ENCODE results near the gene PDE4B. TPM values are rescaled to one million over a fixed set of nuclear protein-coding genes. Genes with fewer than 3 reads are reported as not detected.

Gene PDE4B
- total RNA-seq, 2 donors from 2014 or later = 18.1 to 55.4 TPM

DNA sequence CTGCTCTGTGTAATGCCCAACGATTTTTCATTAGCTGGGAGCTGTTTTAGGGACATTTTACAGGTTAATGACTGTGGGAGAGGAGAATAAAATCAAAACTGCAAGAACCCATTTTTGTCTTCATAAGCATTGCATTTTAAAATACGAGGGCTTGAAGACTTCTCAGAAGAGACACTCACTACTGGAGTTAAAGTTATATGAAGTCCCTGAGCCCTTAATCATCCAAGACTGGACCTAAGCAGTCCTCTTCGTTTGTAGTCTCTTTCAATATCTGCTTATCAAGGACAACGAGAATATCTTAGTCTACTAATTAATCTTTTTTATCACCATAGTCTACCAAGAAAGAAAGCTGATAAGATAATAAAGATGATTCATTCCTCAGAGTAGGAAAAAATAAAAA, 564.3 kb downstream of the PDE4B start:
- Histone ChIP-seq H3K4me3 (no peak overlapping the region), H3K27me3 (replicated peaks; ENCODE audit: insufficient read depth) (no peaks in the 10 kb centered on the region), H3K36me3 (no peaks in the 10 kb centered on the region), H3K27ac (no peak overlapping the region), H3K9me3 (no peaks in the 10 kb centered on the region), H3K4me1 (replicated peaks) (peaks cover 16% of the 10 kb centered on the region)
- TF ChIP-seq POLR2A (IDR thresholded peaks at IDR 0.05) (no peak), POLR2AphosphoS5 (IDR thresholded peaks at IDR 0.05) (no peak)
- TF ChIP-seq, protein P1, sequence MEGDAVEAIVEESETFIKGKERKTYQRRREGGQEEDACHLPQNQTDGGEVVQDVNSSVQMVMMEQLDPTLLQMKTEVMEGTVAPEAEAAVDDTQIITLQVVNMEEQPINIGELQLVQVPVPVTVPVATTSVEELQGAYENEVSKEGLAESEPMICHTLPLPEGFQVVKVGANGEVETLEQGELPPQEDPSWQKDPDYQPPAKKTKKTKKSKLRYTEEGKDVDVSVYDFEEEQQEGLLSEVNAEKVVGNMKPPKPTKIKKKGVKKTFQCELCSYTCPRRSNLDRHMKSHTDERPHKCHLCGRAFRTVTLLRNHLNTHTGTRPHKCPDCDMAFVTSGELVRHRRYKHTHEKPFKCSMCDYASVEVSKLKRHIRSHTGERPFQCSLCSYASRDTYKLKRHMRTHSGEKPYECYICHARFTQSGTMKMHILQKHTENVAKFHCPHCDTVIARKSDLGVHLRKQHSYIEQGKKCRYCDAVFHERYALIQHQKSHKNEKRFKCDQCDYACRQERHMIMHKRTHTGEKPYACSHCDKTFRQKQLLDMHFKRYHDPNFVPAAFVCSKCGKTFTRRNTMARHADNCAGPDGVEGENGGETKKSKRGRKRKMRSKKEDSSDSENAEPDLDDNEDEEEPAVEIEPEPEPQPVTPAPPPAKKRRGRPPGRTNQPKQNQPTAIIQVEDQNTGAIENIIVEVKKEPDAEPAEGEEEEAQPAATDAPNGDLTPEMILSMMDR (IDR thresholded peaks at IDR 0.05) = no peak
- WGBS = 66% methylated on average over 4 of the region's 4 CpGs
- intact Hi-C loops (cut with DNase I) = no loop called here
- no peak for DNase-seq (ENCODE audit: low spot score)

DNA sequence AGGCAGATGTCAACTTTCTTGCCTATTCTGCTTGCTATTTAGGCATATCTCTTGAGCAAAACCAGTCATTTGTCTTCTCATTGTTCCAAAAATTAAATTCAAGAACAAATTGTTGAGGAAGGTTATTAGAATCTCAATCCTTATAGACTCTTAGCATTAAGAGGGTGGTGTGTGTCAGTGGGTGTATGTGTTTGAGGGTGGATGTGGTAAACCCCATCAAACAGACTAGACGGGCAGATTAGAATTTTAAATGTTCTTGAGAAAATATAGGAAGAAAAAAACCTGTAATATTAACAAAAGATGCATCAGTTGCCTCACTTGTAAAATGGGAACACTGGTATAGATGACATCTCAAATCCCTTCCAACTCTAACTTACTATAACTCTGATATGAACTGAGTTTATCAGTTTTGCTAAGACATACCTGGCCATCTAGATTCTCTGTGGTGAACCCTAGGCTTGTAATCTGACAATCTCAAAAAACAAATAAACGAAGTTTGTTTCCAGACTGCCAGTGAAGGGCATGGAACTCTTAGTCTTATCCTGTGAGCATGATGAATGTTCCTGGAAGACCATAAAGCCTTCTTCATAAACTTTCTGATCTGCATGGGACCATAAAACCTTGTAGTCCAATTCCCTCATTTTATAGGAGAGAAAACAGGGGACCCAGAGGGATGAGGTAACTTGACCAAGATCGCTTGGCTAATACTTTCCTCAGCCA, 564.9 kb downstream of the PDE4B start:
- Histone ChIP-seq H3K27me3 (replicated peaks; ENCODE audit: insufficient read depth) (no peaks in the 10 kb centered on the region), H3K27ac (no peak overlapping the region), H3K4me3 (no peak overlapping the region), H3K9me3 (no peaks in the 10 kb centered on the region), H3K36me3 (no peaks in the 10 kb centered on the region), H3K4me1 (replicated peaks) (peaks cover 10% of the 10 kb centered on the region)
- TF ChIP-seq, protein P1 (IDR thresholded peaks at IDR 0.05) = no peak
- 64% methylated on average over 3 of the region's 3 CpGs for WGBS
- intact Hi-C loops (cut with DNase I) = no loop called here
- DNase-seq (ENCODE audit: low spot score) = no peak

DNA sequence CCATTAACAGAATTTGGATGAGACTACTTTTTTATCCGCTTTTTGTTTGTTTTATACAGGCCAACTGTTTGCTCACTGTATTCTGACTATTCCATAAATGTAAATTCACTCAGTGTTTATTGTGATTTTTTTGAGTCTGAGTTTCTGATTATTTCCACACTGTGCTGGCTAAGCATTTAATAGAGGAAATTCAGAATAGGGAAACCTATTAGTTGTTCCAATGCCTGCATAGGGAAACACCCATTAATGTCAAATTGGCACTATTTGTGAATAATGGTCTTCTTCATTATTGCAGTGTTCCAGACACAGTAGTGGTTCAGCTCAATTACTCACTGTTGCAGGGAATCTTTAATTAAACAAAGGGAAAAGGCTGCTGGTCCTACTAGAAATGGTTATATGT, 566.6 kb downstream of the PDE4B start:
- peaks cover 5% of the 10 kb centered on the region for H3K4me1 ChIP-seq (replicated peaks)
- WGBS = 26% methylated on average over 1 of the region's 1 CpG
- TF ChIP-seq POLR2A (IDR thresholded peaks at IDR 0.05) (no peak), POLR2AphosphoS5 (IDR thresholded peaks at IDR 0.05) (no peak)
- TF ChIP-seq, protein P1 (IDR thresholded peaks at IDR 0.05) = no peak
- no peak overlapping the region for H3K4me3 ChIP-seq
- H3K27ac ChIP-seq = no peak overlapping the region
- DNase-seq (ENCODE audit: low spot score) = no peak
- H3K27me3 ChIP-seq (replicated peaks; ENCODE audit: insufficient read depth) = no peaks in the 10 kb centered on the region
- no peaks in the 10 kb centered on the region for H3K9me3 ChIP-seq
- intact Hi-C loops (cut with DNase I) = no loop called here
- H3K36me3 ChIP-seq = no peaks in the 10 kb centered on the region

DNA sequence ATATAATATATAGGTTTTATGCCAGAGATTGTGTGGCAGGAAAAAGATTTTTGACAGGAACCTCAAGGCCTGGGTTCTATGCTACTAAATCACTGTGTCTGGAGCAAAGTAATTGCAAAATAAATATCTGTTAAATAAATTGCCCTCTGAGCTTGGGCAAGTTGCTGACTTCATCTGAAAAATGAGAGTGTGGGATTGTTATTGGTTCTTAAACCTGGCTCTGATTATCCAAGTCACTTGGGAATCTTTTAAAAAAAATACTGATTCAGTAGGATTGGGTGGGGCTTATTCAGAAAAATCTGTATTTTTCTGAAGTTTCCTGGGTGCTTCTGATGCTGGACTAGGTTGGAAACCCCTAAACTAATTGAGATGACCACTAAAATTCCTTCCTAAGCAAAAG, 567.1 kb downstream of the PDE4B start:
- intact Hi-C loops (cut with DNase I) = no loop called here
- H3K27ac ChIP-seq = no peak overlapping the region
- TF ChIP-seq, protein P1 (IDR thresholded peaks at IDR 0.05) = no peak
- TF ChIP-seq POLR2AphosphoS5 (IDR thresholded peaks at IDR 0.05) = no peak
- no peak for TF ChIP-seq POLR2A (IDR thresholded peaks at IDR 0.05)

DNA sequence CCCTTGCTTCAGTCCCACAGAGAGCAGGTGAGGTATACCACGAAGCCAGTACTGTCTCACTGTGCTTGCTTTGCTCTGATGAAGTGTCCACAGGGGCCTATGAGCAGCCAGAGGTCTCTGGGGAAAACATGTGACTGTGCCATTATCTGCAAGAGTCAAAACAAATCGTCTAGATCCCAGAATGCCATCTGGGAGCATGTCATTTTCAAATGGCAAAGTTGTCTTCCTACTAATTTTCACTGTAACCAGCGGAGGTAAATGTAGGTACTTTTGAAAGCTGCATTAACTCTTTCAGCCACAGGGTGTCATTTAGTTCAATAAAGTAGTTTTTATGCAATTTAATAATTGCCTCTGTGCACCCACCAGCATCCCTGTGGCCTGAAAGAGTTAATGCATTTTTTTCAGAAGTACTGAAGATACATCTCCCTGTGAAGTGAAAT, 567.6 kb downstream of the PDE4B start:
- no peak overlapping the region for H3K27ac ChIP-seq
- TF ChIP-seq, protein P1 (IDR thresholded peaks at IDR 0.05) = peak in 1 of 4 experiments; percentile 17
- no peak for TF ChIP-seq POLR2A (IDR thresholded peaks at IDR 0.05)
- intact Hi-C loops (cut with DNase I) = no loop called here
- no peaks in the 10 kb centered on the region for H3K9me3 ChIP-seq
- no peak overlapping the region for H3K4me3 ChIP-seq
- DNase-seq (ENCODE audit: low spot score) = no peak
- no peaks in the 10 kb centered on the region for H3K27me3 ChIP-seq (replicated peaks; ENCODE audit: insufficient read depth)
- H3K4me1 ChIP-seq (replicated peaks) = peaks cover 3% of the 10 kb centered on the region
- no peaks in the 10 kb centered on the region for H3K36me3 ChIP-seq
- 72% methylated on average over 3 of the region's 3 CpGs for WGBS

More for the DNA sequence above, 567.1 kb downstream of the PDE4B start:
- no peaks in the 10 kb centered on the region for H3K9me3 ChIP-seq
- peaks cover 3% of the 10 kb centered on the region for H3K4me1 ChIP-seq (replicated peaks)
- no peak for DNase-seq (ENCODE audit: low spot score)
- H3K36me3 ChIP-seq = no peaks in the 10 kb centered on the region
- H3K4me3 ChIP-seq = no peak overlapping the region
- no peaks in the 10 kb centered on the region for H3K27me3 ChIP-seq (replicated peaks; ENCODE audit: insufficient read depth)
